Body of pancreas (tissue), 4 donors: Measurements from ENCODE around the gene DNMT3A.

ENCODE experiments used
- POLR2A ChIP-seq, 3 donors: fragments of 450-650 bp; IDR thresholded peaks; one replicate each; pipeline ENCODE4 v1.6.1; 2016; ENCODE audit warnings: antibody characterized with exemption in 3 of 3, mild to moderate bottlenecking in 2 of 3
- TF ChIP-seq, protein P1 (sequence below), 7 experiments: fragments of 450-650 bp in 4 of 7; fragments of 200-600 bp in 3 of 7; sonication (generic) in 3 of 7; IDR thresholded peaks; one replicate each; pipeline ENCODE4 v1.5.1; 2016 to 2019; ENCODE audit warnings: antibody characterized with exemption in 7 of 7

DNA sequence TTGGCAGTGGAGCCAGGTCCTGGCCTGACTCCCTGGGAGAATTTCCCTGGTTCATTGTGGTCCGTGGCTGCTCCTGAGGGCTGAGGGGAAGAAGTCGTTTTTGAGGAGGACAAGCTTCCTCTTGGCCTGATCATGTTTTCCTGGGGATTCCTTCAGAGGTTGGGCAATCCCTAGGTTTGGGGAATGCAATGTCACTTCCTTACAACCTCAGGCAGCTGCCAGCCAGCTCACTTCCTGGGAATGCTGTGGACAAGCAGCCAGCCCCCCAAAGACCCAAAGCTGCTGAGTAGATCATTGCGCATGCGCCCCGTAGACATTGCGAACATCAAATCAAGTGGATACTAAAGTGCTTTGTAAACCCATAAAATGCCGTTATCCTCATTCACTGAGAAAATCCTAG, 7.7 kb upstream of the DNMT3A start:
- TF ChIP-seq, protein P1, sequence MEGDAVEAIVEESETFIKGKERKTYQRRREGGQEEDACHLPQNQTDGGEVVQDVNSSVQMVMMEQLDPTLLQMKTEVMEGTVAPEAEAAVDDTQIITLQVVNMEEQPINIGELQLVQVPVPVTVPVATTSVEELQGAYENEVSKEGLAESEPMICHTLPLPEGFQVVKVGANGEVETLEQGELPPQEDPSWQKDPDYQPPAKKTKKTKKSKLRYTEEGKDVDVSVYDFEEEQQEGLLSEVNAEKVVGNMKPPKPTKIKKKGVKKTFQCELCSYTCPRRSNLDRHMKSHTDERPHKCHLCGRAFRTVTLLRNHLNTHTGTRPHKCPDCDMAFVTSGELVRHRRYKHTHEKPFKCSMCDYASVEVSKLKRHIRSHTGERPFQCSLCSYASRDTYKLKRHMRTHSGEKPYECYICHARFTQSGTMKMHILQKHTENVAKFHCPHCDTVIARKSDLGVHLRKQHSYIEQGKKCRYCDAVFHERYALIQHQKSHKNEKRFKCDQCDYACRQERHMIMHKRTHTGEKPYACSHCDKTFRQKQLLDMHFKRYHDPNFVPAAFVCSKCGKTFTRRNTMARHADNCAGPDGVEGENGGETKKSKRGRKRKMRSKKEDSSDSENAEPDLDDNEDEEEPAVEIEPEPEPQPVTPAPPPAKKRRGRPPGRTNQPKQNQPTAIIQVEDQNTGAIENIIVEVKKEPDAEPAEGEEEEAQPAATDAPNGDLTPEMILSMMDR (IDR thresholded peaks at IDR 0.05), result no peak
- no peak for TF ChIP-seq POLR2A (IDR thresholded peaks at IDR 0.05)
